GM21529 (cell line): ENCODE data around the gene SLC35F3.
"Not testable (repeated sequence)": the region's sequence is repeated elsewhere in the genome, so short reads cannot be mapped to it uniquely, and the experiment has no call there.

Experiments
- ATAC-seq: cut with Tn5 transposase; IDR thresholded peaks from one replicate; pipeline ENCODE4 v1.9.1; 2021; ENCODE audit not compliant: unreplicated experiment

SLC35F3 gene

DNA sequence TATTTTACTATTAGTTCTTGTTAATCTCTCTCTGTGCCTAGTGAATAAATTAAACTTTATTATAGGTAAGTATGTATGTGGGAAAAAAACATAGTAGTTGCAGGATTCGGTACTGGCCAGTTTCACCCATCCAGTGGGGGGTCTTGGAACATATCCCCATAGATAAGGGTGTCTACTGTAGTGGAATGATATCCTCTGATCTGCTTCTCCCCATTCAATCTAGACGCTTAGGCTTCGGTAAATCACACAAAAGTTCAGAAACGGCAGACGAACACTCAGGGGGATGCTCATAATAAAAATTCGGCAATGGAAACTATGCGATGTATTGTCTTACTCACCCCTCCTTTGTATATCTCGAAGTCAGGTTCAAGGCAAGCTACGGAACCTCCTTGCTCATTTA lies 235.9 kb downstream of the SLC35F3 start:
- no peak for ATAC-seq

DNA sequence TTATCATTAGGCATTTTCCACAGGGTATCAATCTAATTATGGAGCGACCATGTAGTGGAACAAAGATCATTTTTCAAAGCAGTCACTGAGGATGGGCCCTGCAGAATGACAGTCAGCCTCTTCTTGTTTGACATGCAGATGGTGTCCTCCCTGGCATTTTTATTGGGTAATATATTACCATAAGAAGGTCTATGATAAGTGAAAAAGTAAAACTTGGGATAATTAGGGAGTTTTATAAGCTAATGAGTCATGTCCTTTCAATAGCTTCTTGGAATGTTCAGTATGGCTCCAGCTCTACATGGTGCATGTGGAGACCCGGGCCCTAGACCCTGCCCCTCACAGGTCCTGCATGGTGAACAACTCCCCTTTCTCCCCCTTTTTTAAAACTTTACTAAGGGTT lies 236.5 kb downstream of the SLC35F3 start:
- no peak for ATAC-seq

- ATAC-seq = no peak
These were observed 239.2 kb downstream of the SLC35F3 start for GRCh38 chr1:234143681-234144080.

DNA sequence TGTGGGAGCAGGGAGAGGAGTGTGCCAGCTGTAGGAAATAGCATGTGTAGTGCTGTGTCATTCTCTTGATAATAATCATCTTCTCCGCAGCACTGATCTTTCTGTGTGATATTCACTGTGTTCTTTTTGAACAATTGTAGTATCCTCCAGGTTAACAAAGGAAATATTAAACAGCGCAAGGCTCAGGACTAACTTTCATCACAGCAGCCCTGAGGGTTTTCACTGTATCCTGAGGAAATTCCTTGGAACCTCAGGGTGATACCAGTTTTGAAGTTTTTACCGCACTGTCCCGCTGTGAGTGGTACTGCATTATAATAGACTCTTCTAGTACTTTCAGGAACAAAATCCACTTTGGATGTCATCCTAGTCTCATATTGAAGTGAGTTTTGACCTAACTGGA lies 240.4 kb downstream of the SLC35F3 start:
- no peak for ATAC-seq

- no peak for ATAC-seq
These were observed 243.9 kb downstream of the SLC35F3 start for GRCh38 chr1:234148350-234148749.

DNA sequence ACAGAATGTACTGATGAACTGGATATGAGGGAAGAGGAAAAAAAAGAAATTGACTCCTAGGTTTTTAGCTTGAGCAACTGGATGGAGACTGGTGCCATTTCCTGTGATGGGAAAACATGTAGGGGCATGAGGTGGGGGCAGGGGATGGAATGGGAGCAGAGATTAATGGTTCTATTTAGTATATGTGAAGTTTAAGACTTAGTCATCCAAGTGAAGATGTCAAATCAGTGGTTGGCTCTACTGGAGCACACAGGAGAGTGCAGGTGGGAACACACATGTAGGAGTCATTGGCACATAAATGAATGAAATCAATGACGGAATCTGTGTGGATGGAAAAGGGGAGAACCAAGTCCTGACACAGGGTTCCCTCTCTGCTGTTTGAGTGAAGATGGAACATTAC lies 244.3 kb downstream of the SLC35F3 start:
- no peak for ATAC-seq

GRCh38 chr1:234149217-234149616 lies 244.7 kb downstream of the SLC35F3 start:
- ATAC-seq = no peak

GRCh38 chr1:234150892-234151291 lies 246.4 kb downstream of the SLC35F3 start:
- ATAC-seq = no peak

- ATAC-seq = not testable (repeated sequence)
These were observed 247.9 kb downstream of the SLC35F3 start for GRCh38 chr1:234152344-234152743.

DNA sequence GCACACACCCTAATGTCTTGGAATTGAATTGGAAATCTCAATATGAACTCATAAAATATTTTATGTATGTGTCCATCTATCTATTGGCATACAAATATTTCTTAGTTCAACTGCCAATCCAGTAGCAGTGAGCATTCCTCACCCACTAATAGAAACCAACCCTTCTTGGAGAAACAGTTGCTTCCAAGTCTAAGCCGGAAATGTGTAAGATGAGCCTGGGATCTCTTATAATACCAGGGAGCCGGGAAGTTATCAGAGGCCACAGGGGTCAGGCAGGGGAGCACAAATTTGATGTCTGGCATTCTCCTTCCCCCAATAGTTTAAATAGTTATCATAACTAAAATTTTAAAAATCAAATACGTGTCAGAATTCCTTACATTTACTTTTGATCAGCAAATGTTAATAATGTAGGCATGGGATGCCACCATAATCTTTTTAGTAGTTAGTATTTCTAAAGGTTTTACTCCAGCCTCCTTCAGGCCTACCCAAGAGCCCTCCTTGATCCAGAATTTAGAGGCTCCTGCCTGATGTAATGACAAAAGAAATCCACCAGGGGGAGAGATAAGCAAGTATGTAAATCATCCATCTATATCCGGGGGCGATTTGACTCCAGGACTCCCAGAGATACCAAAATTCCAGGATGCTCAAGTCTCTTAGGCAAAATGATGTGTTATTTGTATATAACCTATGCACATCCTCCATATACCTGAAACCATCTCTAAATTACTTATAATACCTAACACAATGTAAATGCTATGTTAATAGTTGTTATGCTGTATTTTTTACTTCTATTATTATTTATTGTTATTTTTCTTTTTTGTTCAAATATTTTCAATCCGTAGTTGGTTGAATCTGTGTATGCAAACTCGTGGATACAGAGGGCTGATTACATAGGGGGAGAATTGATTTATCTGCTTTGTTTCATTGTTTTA lies 250.1 kb downstream of the SLC35F3 start:
- ATAC-seq = no peak

GRCh38 chr1:234162661-234163060 lies 258.2 kb downstream of the SLC35F3 start:
- no peak for ATAC-seq

- ATAC-seq = no peak
These were observed 258.9 kb downstream of the SLC35F3 start for GRCh38 chr1:234163267-234163919.

DNA sequence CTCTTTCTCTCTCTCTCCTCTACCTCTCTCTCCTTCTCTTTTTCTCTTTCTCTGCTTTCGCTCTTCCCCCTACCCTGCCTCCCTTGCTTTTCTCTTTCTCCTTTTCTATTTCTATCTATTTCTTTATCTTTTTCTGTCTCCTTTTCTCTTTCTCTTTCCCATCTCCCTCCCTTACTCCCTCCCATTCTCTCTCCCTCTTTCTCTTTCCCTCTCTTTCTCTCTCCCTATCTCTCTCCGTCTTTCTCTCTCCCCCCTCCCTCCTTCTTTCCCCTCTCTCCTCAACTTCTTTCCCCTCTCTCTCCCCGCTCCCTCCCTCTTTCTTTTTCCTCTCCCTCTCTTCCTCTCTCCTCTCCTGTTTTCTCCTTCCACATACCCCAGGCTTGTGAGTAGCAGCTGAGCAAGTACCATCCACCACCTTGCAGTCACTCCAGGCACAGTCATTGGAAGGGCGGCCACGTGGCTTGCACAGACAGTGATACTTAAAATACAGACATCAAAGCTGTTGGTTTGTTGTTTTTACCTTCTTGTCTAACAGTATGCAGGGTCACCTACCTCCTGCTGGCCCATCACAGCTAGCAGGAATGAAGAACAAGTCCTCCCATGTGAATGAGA lies 259.7 kb downstream of the SLC35F3 start:
- no peak for ATAC-seq

DNA sequence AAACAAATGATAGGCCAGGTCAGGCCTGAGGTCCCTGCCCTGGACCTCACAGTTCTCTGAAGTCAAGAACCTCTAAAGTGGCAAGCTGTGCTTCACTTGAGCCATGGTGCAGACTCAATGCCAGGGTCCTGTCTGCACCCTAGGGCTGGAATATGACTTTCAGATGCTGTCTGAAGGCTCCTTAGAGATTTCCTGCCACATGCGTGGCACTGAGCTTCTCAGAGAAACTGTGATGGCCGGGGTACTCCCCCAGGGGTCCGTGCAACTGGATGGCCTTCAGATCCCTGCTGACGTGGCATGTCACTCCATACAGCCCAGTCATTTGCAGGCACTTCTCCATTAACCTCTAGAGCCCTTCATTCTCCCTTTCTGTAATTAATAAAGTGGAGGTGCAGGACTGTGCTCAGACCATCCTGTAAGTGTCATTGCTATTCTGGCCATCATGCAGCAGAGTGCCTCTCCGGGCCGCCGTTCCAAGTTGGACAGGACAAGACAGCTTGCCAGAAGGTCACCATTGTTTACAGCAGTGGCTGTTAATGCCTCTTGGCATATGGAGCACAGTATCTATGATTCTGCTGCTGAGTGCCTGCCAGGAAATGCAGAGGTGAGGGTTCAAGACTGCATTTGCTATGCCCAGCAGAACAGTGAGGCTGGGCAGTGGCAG lies 263.7 kb downstream of the SLC35F3 start:
- no peak for ATAC-seq

DNA sequence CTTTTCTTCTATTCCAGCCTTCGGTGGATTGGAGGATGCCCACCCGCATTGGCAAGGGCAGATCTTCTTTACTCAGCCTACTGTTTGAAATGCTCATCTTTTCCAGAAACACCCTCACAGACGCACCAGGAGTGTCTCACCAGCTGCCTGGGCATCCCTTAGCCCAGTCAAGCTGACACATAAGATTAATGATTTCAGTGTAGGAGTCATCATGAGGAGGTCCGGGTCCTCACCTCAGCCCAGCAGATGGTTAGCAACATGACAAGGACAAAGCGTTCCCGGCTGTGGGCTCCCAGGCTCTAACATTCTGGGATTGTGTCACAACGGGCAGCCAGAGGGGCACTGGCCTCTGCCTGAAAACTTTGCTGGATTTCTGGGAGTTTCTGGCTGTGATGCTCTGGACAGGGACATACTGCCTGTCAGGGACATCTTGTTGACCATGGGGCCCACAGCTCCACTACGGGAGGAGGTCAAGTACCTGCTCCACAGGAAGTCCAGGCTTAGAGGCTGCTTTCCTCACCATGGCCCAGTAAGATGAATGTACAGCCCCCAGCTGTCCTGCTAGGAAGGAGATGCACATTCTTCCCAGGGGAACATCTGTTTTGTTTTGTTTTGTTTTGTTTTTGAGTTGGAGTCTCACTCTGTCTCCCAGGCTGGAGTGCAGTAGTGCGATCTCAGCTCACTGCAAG lies 264.8 kb downstream of the SLC35F3 start:
- no peak for ATAC-seq

DNA sequence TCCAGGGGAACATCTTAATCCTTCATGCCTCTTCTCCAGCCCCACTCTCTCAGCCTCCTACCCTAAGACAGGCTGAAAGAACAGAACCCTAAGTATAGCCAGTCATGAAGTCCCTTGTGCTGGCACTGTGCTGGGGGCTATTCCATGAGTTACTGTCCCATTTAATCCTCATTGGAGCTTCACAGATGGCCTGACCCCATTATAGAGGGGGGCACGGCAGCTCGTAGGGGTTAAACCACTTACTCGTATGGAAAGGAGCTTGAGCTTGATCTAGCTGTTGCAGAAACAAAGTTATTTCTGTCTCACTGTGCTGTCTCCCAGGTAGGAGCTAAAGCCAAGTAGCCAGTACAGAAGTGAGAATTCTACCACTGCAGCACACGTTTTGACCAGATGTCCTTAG lies 265.6 kb downstream of the SLC35F3 start:
- ATAC-seq = no peak

DNA sequence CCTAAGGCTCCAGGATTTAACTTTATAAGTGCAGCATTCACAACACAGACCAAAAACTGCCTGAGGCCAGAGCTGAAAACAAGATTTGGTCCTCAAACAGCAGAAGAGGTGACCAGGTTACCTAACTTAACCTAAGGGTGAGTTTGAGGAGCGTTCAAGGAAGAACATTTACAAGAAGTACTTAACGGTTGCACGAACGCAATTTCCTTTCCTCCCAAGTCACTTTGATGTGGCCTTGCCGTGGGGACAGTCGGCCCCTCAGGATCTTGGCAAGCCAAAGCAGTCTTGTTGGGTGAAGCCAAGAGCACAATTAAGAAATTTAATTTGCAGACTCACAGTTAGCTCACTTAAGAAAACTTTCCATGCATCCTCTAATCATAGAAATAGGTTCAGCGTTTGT lies 266.1 kb downstream of the SLC35F3 start:
- ATAC-seq = no peak

DNA sequence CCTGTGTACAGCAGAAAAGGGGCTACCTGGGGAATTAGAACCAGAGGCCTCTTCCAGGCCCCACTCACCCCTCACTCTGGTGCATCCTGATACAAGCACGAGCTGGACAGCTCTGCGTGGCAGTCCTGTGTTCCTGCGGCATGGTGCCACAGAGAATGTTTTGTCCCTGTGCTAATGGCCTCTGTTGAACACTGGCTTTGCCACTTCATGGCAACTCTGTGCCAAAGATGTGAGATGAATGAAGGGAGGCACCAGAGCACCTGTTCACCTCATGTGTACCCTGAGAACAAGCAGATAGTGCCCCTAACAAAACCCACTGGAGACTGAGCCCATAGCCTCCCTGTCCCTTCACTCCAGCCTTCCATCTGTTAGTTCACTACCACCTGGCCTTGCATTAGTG lies 269.5 kb downstream of the SLC35F3 start:
- ATAC-seq = no peak

GRCh38 chr1:234175363-234175762 lies 270.9 kb downstream of the SLC35F3 start:
- no peak for ATAC-seq

- ATAC-seq = no peak
These were observed 271.5 kb downstream of the SLC35F3 start for GRCh38 chr1:234176000-234176399.

GRCh38 chr1:234176847-234177246 lies 272.4 kb downstream of the SLC35F3 start:
- ATAC-seq = not testable (repeated sequence)
